Amniotic epithelial cell (primary cell): ENCODE data around the gene PLB1.

Experiments
- DNase-seq: peaks from one replicate; pipeline ENCODE4 v3.0.0-alpha.2; 2010; ENCODE audit warnings: low read depth

PLB1 gene

DNA sequence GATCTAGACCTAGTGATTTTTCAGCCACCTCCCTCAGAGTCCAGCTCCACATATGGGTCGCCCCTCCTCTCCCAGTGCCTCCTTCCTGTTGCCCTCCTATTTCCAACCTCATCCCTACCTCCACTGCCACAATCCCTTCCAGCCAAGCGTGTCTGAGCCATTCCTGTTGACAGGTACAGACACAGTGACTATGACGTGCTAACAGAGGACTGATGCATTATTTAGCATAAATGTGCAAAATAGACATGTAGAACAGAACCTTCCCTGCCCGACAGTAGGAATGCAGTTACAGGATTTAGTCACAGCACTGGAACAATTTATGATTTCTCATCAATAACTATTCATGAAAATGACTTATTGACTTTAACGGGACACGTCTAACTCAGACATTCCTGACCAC, 171.4 kb downstream of the PLB1 start:
- DNase-seq: no peak

DNA sequence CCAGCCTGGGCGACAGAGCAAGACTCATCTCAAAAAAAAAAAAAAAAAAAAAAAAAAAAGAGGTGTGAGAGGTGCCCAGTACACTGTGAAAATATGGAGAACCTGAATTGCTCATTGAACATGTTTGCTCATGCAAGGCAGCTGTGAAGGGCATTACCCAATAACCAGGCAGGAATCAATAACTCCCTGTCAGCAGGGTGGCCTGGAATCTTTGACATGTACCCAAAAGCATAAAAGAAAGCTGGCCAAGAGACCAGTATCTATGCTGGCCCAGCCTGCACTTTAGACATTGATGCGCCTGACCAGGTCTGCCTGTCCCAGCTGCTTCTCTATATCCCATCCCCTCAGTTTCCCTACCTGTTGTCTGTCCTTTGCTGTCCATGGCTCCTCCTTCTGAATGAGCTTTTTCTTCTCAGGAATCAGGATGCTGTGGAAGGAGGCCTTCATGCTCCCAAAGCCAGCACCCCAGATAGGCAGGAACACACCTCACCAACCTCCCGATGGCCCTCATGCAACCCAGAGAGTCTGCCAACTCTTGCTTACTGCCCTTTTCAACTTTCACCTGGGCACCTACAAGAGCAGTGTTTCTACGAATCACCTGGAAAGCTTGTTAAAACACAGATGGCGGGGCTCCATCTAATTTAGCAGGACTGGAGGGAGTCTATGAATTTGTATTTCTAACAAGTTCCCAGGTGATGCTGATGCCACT, 172.4 kb downstream of the PLB1 start:
- DNase-seq: no peak

DNA sequence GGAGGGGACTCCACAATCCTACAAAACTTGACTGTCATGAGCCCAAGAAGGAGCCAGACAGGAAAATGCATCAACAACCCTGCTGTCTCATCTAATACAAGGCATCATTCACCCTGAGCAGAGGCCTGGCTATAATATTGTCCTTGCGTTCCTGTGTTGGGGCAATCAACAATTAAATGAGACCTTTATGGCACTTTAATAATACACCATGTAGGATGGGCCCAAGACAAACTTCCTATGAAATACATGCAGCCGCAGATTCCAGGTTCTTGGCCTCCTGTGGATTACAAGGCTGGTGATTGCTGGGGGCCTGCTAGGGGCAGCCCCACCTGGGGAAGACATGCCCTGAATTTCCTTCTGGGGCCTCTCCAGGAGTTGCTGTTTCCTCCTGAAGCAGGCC, 173.0 kb downstream of the PLB1 start:
- DNase-seq: no peak

DNA sequence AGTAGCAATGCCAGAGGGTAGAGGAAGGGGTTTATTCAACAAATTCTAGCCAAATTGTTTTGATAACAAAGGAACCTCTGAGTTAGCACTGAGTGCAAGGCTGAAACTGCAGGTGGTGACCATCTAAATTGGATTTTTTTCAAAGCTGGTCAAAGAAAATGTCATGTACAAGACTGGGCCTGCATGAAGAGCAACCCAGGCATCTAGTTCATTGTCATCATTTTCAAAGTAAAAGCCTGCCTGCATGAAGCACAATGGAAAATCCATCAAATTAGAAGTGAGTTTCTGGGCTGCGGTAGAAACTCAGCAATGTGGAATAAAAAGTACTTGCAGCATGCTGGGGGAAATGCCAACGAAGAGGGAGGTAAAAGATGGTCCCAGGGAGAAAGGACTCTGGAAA, 175.0 kb downstream of the PLB1 start:
- no peak for DNase-seq

DNA sequence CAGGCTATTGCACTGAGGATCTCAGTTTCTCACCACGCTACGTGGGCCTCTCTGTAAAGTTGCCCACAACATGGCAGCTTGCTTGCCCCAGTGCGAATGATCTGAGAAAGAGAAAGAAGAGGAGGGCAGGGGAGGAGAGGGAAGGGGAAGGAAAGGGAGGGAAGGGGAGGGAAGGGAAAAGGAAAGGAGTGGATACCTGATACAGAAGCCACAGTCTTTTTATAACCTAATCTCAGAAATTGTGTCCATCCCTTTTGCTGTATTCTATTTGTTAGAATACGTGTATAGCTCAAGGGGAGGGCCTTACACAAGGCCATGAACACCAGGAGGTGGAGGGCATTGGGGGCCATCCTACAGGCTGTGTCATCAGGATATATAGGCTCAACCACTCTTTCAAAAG, 177.5 kb downstream of the PLB1 start:
- no peak for DNase-seq

DNA sequence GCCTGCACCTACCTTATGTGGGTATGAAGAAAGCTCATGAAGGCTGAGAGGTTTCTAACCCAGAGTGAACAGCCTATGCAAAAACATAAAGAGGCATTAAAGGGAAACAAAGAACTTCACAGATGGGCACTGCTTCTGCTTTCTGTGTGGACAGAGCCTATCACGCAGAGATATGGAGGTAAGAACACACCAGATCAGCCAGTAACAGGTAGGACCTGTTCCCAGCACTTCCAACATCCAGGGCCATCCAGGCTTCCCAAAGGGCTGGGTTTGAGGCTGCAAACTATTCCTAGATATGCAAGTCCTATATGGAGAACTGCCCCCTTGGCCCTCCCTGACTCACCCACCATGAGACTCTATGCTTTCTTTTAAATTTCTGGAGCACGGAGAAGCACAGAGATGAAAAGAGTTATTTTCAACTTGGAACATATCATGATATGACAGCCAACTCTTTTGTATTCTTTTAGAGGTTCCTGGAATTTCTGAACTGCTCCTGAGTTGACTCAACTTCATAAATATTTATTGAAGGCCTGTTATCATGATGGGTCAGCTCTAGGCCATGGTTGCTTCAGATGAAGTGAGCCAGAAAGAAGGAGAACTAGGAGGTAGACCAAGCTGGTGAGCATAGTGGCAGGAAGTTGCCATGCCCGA, 178.3 kb downstream of the PLB1 start:
- peak; percentile 53 for DNase-seq

DNA sequence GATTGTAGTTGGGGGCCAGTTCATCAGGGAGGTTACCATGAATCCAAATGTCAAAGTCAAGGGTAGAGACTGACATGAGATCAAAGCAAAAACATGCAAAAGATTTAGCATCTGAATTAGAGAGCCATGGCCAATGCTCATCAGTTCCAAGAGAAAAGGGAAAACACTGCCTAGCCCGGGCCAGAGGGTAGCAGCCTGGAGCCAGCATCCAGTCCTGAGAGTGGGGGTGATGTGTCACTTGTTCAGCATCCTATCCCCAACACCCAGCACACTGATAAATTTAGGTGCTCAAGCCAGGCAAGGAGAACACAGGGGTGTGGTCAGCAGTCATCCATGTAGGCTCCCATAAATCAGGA, 178.8 kb downstream of the PLB1 start:
- no peak for DNase-seq

DNA sequence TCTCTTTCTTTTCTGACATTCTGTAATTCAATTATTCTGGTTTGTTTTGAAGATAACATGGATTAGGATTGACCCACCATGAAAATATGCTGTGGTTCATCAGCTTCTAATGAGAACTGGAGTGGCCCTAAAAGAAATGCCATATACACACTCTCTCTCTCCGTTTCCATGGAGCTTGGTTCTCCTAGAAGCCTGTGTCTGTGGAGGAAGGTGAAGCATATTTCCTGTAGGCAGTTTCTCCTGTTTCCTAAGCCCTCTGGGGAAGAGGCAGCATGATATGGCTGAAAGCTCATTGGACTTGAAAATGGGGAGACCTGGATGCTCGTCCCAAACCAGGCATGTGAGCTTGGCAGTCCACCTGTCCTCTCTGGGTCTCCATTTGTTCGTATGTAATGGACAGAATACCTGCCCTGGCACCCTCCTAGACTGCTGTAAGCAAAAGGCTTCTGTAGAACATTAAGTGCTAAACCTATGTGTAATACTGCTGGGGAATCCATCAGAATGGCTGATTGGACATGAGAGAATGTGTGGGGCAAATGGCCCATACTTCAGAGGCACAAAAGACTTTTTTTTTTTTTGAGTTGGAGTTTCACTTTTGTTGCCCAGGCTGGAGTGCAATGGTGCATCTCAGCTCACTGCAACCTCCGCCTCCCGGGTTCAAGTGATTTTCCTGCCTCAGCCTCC, 180.4 kb downstream of the PLB1 start:
- DNase-seq: peak; percentile 13

DNA sequence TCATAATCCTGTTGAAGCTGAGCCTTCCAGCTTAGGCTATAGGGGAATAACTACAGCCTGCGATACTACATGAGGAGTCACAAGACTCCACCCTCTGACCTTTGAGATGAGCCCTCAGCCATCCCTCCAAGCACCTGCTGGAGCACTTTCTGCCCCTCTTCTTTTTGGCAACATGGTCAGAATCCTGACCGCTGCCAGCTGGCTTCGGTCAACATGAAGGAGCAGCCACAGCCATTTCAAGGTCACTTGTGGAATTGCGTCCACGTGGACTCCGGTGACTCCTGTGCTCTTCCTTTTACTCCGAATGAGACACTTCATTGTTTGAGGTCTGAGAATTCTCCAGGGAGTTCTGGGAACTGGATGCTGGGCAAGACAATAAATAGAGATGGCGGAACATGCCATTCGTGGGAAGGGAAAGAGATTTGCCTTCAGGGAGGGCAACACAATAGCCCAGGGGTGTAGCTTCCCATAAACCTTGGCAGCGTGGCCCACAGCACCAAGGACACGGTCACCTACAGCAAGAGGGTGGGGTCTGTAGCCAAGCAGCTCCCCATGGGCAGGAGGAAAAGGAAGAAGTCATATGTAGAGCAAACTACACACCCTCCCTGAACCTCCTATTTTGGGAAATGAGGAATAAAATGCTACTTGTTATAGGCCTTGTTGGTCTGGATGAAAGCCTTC, 182.5 kb downstream of the PLB1 start:
- no peak for DNase-seq

DNA sequence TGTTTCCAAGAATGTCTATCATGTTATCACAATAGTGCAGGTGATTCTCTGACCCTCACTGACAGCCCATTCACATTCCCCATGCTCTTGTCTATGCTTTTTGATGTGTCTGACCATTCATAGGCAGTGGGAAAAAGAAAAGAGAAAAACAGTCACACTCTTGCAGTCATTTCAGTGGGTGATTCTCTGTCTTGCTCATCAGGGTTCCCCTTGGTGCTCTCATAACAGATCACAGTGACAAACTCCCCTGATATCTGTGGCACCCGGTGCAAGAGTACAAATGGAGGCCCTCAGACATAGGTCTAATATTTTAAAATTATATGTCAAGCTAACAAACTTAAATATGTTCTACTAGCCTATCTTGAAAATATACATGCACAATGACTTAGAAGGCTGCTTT, 183.1 kb downstream of the PLB1 start:
- no peak for DNase-seq

DNA sequence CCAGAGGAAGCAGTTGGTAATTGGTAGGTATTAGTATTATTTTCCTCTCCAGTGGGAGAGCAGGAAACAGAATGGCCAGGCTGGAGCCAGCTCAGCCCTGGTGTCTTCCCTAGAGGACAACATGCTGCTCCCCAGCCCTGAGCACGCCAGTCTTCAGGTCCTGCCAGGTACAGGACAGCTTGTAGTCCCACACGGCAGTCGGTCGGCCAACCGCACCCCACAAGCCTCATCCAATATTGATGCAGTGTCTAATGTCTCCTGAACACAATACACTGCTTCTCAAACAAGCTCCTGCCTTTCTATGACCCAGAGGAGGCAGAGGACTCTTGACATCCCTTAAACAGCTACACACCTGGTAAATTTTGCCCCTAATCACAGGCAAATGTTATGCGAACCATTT, 184.8 kb downstream of the PLB1 start:
- no peak for DNase-seq

DNA sequence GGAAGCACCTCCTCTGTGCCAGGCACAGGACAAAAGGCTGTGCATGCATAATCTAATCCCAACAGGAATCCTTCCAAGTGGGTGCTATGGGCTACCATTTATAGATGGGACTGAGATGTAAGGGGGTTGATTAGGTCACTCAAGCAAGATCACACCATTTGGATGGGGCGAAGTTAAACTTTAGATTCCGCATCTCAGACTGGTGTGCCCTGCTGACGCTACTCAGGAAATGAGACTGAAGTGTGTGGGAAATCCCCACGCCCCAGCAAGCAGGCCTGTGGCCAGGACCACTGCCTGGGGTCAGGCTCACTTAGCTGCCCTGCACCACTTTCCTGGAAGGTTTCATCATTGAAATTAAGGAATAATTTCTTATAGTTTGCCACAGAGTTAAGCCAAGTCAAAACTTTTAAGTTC, 185.3 kb downstream of the PLB1 start:
- DNase-seq: no peak

DNA sequence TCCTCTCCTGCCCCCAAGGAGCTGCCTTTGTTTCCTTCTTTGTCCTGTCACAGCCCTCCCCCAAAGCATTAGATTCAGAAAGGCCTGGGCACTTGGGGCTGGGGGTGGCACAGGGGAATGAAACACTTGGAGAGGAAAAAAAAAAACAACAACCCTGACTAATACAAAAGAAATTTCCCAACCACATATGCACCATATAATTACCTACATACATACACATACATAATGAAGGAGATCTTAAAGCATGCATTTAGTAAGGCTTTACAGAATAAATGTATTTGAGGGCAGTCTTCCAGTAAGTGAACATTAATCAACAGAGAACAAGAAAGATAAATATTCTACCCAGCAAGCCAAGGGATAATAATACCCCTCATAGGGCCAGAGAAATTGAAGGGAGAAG, 185.7 kb downstream of the PLB1 start:
- DNase-seq: no peak

DNA sequence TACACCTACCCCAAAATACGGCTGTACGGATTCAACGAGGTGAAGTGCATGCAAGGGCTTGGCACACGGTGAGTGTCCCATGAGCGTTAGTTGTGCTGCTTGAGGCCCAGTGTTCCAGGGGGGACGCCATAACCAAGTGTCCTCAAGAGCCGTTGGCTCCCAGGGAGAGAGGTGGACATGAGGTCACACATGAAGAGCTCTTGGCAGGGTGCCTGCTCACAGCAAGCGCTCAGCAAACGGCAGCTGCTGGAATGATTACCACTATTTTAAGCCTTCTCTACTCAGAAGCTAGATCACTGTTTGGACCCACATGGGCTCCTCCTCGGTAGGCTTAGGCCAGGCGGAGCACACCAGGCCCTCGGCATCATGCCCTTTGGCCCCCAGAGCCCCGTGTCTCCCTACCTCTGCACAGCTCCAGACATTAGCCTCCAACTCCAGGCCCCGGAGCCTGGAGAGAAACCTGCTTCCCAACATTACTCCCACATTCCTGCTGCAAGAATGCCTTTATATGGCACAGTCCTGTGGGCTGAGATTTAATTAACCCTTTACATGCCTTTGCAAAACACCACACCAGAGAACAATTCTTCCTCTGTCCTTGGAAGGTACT, 187.3 kb downstream of the PLB1 start:
- peak; percentile 77 for DNase-seq

DNA sequence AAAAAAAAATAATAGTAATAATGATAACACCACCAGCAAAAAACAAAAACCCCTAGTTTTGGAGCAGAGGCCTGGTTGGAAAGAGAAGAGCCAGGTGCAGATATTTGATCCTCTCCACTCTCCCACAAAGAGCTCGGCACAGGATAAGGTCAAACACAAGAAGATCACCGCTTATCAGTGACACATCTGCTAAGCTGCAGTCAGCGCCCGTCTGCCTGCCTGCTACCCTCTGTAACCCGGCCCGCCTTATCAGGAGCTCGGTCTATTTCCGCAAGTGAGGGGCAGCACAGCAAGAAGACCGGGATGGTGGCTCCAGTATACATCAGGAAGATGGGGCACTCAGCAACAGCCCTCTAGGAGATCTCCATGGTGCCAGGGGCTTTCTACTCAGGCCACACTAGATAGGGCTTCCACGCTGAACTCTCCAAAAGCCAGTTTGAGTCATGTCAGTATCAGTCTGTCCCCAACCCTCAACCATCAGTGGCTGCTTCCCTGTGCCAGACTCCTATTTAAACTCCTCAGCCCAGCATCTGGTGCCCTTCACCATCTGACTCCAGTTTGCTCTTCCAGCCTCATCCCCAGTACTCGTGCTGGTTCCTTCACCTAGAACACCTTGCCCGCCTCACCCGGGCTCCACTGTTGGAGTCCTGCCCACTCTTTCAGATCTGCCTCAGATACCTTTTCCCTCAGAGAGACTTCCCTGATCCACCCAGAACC, 188.4 kb downstream of the PLB1 start:
- peak; percentile 53 for DNase-seq

DNA sequence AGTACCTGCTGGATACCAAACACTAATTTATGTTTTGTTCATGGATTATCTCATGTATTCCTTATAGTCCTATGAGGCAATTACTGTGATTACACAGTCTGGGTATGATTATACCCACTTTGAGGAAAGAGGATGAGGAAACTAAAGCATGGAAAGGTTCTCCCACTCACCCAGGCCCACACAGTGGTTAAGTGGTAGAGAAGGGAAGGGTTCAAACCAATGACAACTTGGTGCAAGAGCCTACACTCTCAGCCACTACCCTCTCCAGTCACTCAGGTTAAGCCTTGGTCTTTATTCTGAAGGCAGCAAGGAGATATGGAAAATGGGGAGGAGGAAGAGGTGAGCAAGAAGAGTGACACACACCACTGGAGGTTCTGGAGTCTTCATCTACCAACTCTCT, 191.3 kb downstream of the PLB1 start:
- no peak for DNase-seq

DNA sequence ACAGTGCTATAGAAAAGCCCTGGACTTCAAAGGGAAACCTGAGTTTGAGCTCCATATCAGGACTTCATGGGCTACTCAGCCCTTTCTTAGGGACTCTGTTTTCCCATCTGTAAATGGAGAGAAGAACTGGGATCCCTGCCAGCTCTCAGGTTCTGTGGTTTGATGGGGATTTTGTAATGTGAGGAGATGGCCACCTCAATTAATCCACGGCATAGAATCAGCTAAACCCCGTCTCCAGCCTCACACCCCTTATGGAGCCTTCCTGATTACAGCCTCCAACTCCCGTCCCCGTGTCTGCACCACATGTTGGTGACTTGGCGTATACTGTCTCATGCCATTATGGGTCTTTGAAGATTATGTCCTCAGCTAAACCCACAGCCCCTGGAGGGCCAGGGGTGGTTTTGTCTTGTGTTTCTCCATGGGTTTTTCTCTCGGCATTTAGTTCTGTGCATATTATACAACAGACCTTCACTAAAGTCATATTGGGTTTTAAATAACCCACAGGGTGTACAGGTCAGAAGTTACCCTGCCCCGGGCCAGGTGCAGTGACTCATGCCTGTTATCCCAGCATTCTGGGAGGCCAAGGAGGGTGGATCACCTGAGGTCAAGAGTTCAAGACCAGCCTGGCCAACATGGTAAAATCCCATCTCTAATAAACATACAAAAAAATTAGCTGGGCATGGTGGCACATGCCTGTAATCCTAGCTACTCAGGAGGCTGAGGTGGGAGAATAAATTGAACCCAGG, 192.0 kb downstream of the PLB1 start:
- no peak for DNase-seq

DNA sequence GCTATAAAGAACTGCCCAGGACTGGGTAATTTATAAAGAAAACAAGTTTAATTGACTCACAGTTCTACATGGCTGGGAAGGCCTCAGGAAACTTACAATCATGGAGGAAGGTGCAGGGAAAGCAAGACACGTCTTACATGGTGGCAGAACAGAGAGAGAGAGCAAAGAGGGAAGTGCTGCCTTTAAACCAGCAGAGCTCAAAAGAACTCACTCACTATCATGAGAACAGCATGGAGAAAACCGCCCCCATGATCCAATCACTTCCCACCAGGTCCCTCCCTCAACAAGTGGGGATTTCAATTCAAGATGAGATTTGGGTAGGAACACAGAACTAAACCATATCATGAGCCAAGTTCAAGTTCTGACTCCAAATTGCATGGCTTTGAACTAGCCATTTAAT, 193.0 kb downstream of the PLB1 start:
- no peak for DNase-seq

DNA sequence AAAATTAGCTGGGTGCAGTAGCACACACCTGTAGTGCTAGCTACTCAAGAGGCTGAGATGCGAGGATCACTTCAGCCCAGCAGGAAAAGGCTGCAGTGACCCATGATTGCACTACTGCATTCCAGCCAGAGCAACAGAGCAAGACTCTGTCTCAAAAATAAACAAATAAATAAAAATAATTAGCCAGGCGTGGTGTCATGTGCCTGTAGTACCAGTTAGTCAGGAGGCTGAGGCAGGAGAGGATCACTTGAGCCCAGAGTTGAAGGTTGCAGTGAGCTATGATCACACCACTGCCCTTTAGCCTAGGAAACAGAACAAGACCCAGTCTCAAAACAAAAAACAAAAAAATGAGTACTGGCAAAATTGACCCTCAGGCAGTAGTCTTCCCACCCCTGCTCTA, 193.9 kb downstream of the PLB1 start:
- DNase-seq: no peak

DNA sequence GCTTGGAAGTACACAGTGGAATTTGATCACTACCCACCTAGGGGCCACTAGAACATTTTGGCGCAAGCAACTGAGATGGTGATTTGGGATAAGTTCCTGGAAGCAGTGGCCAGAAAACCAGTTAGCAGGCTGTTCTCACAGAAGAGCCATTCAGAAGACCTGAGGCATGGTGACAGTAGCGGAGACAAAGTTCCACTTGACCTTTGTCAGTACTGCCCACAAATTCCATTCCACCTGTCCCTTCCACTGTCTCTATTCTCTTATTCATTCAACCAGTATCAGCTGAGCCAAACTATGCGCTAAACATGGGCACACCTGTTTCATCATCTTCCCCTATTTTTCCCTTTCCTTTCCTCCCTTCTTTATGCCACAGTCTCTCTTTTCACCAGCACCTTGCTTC, 196.6 kb downstream of the PLB1 start:
- DNase-seq: no peak

DNA sequence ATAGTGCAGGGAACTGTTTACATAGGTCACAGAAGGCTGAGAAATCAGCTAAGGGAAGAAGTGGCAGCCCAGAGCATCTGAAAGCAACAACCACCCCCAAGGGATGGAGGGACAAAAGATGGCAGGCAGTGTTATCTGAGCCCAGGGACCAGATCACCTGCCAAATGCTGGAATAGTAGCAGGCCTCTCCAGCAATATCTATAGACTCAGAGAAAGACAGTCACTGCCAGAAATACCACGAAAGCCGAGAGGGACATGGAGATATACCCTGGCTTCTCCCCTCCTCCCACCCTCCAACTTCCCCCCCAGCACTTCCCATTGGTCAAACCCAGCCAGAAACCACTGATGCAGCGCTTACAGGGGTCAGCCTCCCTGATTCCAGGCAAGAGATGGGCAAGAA, 197.4 kb downstream of the PLB1 start:
- DNase-seq: no peak
